HepG2 (cell line): Measurements from ENCODE around the gene CTRL. TPM values are rescaled to one million over a fixed set of nuclear protein-coding genes. Genes with fewer than 3 reads are reported as not detected.
A peak's percentile ranks its signal among the peaks of the same experiment; 100 is the strongest.

Source experiments
- CHCHD3 ChIP-seq: sonication (generic); formaldehyde crosslinking; IDR thresholded peaks from 2 replicates; pipeline ENCODE4 v1.8.0; 2022; ENCODE audit warnings: mild to moderate bottlenecking, missing genetic modification reagents, moderate library complexity
- ELF4 ChIP-seq: sonication (generic); formaldehyde crosslinking; IDR thresholded peaks from 2 replicates; pipeline ENCODE4 v1.5.0; 2020; ENCODE audit warnings: missing genetic modification reagents, mild to moderate bottlenecking, moderate library complexity, borderline replicate concordance
- ETV6 ChIP-seq: sonication (generic); formaldehyde crosslinking; conservative IDR thresholded peaks from 2 replicates; pipeline ENCODE4 v1.4.0; 2020; ENCODE audit warnings: missing genetic modification reagents
- FOXA1 ChIP-seq, 2 experiments: fragments of 450-650 bp in 1 of 2; sonication (generic) in 1 of 2; formaldehyde crosslinking in 1 of 2; IDR thresholded peaks; 2 replicates each; pipeline versions ENCODE4 v1.4.0 to v1.6.1; 2016 to 2020; ENCODE audit warnings: missing genetic modification reagents in 1 of 2
- FOXK1 ChIP-seq: sonication (generic); formaldehyde crosslinking; IDR thresholded peaks from 2 replicates; pipeline ENCODE4 v1.4.0; 2020; ENCODE audit warnings: low read depth, missing genetic modification reagents, borderline replicate concordance
- KDM2A ChIP-seq: sonication (generic); formaldehyde crosslinking; IDR thresholded peaks from 2 replicates; pipeline ENCODE4 v1.4.0; 2020; ENCODE audit warnings: low read depth, missing genetic modification reagents, borderline replicate concordance
- LCORL ChIP-seq, 2 experiments: fragments of 450-650 bp in 1 of 2; sonication (generic) in 1 of 2; formaldehyde crosslinking in 1 of 2; IDR thresholded peaks; 2 replicates each; pipeline versions ENCODE4 v1.5.0 to v1.6.1; 2017 to 2020; ENCODE audit warnings: antibody characterized with exemption in 1 of 2, missing genetic modification reagents in 1 of 2
- MTF1 ChIP-seq: sonication (generic); formaldehyde crosslinking; IDR thresholded peaks from 2 replicates; pipeline ENCODE4 v1.5.0; 2020; ENCODE audit warnings: missing genetic modification reagents
- NFE2 ChIP-seq: sonication (generic); formaldehyde crosslinking; IDR thresholded peaks from 2 replicates; pipeline ENCODE4 v1.4.0; 2020; ENCODE audit warnings: missing genetic modification reagents
- PRMT3 ChIP-seq: sonication (generic); formaldehyde crosslinking; IDR thresholded peaks from 2 replicates; pipeline ENCODE4 v1.8.1; 2022; ENCODE audit warnings: low read depth, mild to moderate bottlenecking, moderate library complexity, missing genetic modification reagents, borderline replicate concordance
- SAFB2 ChIP-seq: sonication (generic); formaldehyde crosslinking; IDR thresholded peaks from 2 replicates; pipeline ENCODE4 v1.5.1; 2020; ENCODE audit warnings: missing genetic modification reagents, low read depth, mild to moderate bottlenecking, borderline replicate concordance
- SMAD1 ChIP-seq: sonication (generic); formaldehyde crosslinking; IDR thresholded peaks from 2 replicates; pipeline ENCODE4 v1.4.0; 2020; ENCODE audit warnings: missing genetic modification reagents, low read depth, mild to moderate bottlenecking, borderline replicate concordance
- SOX5 ChIP-seq: IDR thresholded peaks from 2 replicates; pipeline ENCODE4 v1.6.1; 2016; ENCODE audit warnings: borderline replicate concordance
- SP140L ChIP-seq: sonication (generic); formaldehyde crosslinking; IDR thresholded peaks from 2 replicates; pipeline ENCODE4 v1.4.0; 2020; ENCODE audit warnings: missing genetic modification reagents, borderline replicate concordance
- TEAD3 ChIP-seq: optimal IDR thresholded peaks from 2 replicates; pipeline ENCODE3; 2016; ENCODE audit warnings: borderline replicate concordance
- TRIM24 ChIP-seq: sonication (generic); formaldehyde crosslinking; IDR thresholded peaks from 2 replicates; pipeline ENCODE4 v1.8.0; 2022; ENCODE audit warnings: mild to moderate bottlenecking, missing genetic modification reagents
- ZMYM4 ChIP-seq: sonication (generic); formaldehyde crosslinking; IDR thresholded peaks from 2 replicates; pipeline ENCODE4 v1.8.1; 2023; ENCODE audit warnings: mild to moderate bottlenecking, missing genetic modification reagents
- ZNF543 ChIP-seq: sonication (generic); formaldehyde crosslinking; IDR thresholded peaks from 2 replicates; pipeline ENCODE4 v1.4.0; 2020; ENCODE audit warnings: mild to moderate bottlenecking, missing genetic modification reagents
- ZNF547 ChIP-seq: sonication (generic); formaldehyde crosslinking; IDR thresholded peaks from 2 replicates; pipeline ENCODE4 v1.5.1; 2020; ENCODE audit warnings: mild to moderate bottlenecking, missing genetic modification reagents
- ZNF598 ChIP-seq: sonication (generic); formaldehyde crosslinking; IDR thresholded peaks from 2 replicates; pipeline ENCODE4 v1.5.1; 2020; ENCODE audit warnings: mild to moderate bottlenecking, missing genetic modification reagents, borderline replicate concordance
- ZNF644 ChIP-seq: IDR thresholded peaks from 2 replicates; pipeline ENCODE4 v1.6.1; 2016; ENCODE audit warnings: low read depth
- ZNF790 ChIP-seq: sonication (generic); formaldehyde crosslinking; IDR thresholded peaks from 2 replicates; pipeline ENCODE4 v1.8.0; 2022; ENCODE audit warnings: missing genetic modification reagents, mild to moderate bottlenecking, borderline replicate concordance
- polyA plus RNA-seq, 8 experiments: library from polyadenylated mRNA; depleted of rRNA in 3 of 8; stranded (reverse) in 7 of 8; unstranded in 1 of 8; fragments of >200 nt; fragmentation: Illumina TruSeq in 4 of 8; extraction: Trizol in 4 of 8; gene quantifications; 2 replicates each; pipeline versions ENCODE4 v1.2.1 to v1.2.3, GENCODE V29; 2011 to 2016; ENCODE audit warnings: low read depth in 4 of 8, missing spikeins in 1 of 8, mixed read lengths in 1 of 8; ENCODE audit not compliant: insufficient read depth in 1 of 8
- total RNA-seq, 5 experiments: library from RNA; depleted of rRNA; stranded (reverse); fragments of >200 nt; fragmentation: Illumina TruSeq; extraction: Trizol; gene quantifications; 2 replicates each; pipeline ENCODE4 v1.2.3, GENCODE V29; 2016; ENCODE audit warnings: low read depth in 1 of 5
- TF ChIP-seq, protein P1 (sequence below): IDR thresholded peaks from 2 replicates; pipeline ENCODE4 v1.6.1; 2016; ENCODE audit warnings: missing compliant biosample characterization, missing genetic modification reagents, borderline replicate concordance
- TF ChIP-seq, protein P2 (sequence below): sonication (generic); formaldehyde crosslinking; IDR thresholded peaks from 2 replicates; pipeline ENCODE4 v1.4.0; 2020; ENCODE audit warnings: missing genetic modification reagents
- TF ChIP-seq, protein P3 (sequence below): sonication (generic); formaldehyde crosslinking; IDR thresholded peaks from 2 replicates; pipeline ENCODE4 v1.4.0; 2020; ENCODE audit warnings: low read depth, mild to moderate bottlenecking, missing genetic modification reagents

CTRL gene
- total and polyA plus RNA-seq, 2 of the 13 experiments (the other 11 are each of a cell fraction or from before 2014, with no cell fraction given) = 1.9 to 2.7 TPM

DNA sequence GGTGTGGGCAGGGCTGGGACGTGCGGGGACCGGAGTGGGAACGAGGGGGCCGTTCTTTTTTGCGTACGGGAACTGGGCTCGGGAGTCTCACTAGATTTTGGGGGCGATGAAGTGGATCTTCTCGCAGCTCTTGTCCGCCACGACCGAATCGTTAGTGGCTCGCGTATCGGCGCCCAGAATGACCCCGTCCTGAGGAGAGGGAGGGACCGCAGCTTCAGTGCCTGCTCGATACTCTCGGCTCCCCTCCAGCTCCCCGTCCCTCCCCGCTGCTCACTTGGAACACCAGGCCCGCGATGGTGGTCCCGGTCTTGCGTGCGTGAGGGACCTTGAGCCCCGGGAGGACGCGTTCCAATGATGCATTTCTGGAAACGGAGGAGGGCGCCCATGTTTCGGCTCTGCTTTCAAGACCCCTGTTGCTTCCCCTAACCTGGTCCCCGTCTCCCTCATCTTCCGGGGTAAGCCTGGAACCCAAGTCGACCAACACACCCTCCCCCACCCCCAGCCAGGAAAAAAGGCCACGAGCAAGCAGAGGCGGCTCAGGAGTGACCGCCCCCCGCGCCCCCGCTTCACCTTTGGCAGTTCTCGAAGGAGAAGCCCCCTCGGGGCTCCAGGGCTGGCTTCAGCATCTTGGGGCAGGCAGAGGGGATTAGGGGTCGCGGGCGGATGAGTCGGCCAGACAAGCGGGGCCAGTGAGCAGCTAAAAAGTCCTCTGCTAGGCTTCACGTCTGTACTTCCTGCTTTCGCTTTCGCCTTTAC is 4.6 kb upstream of the CTRL start, which contains the start of gene PSMB10 (continued):
- TF ChIP-seq ZNF598 (peak; percentile 7; the same call in 1 of the 2 replicates), SAFB2 (CRISPR knock-in tag) (peak; percentile 69), ELF4 (0 out of 2 replicates have a peak, but pooled peaks have one; percentile 21), ZNF543 (CRISPR knock-in tag) (0 out of 2 replicates have a peak, but pooled peaks have one; percentile 42), PRMT3 (CRISPR knock-in tag) (no peak), SMAD1 (CRISPR knock-in tag) (peak; percentile 54; the same call in 1 of the 2 replicates), ZNF790 (CRISPR knock-in tag) (no peak), TEAD3 (CRISPR knock-in tag) (no peak), SOX5 (no peak), KDM2A (CRISPR knock-in tag) (peak; percentile 27; the same call in 1 of the 2 replicates), TRIM24 (CRISPR knock-in tag) (no peak), ZNF547 (CRISPR knock-in tag) (0 out of 2 replicates have a peak, but pooled peaks have one; percentile 6), NFE2 (CRISPR knock-in tag) (no peak), MTF1 (CRISPR knock-in tag) (0 out of 2 replicates have a peak, but pooled peaks have one; percentile 10), ETV6 (CRISPR knock-in tag) (peak; percentile 14; the same call in 1 of the 2 replicates), FOXK1 (CRISPR knock-in tag) (no peak), ZMYM4 (CRISPR knock-in tag) (0 out of 2 replicates have a peak, but pooled peaks have one; percentile 8), LCORL (IDR thresholded peaks at IDR 0.05) (no peak), LCORL (CRISPR knock-in tag; IDR thresholded peaks at IDR 0.05) (no peak), ZNF644 (no peak), FOXA1 (IDR thresholded peaks at IDR 0.05) (no peak), FOXA1 (CRISPR knock-in tag; IDR thresholded peaks at IDR 0.05) (no peak), SP140L (no peak), CHCHD3 (0 out of 2 replicates have a peak, but pooled peaks have one; percentile 1)
- TF ChIP-seq, protein P1, sequence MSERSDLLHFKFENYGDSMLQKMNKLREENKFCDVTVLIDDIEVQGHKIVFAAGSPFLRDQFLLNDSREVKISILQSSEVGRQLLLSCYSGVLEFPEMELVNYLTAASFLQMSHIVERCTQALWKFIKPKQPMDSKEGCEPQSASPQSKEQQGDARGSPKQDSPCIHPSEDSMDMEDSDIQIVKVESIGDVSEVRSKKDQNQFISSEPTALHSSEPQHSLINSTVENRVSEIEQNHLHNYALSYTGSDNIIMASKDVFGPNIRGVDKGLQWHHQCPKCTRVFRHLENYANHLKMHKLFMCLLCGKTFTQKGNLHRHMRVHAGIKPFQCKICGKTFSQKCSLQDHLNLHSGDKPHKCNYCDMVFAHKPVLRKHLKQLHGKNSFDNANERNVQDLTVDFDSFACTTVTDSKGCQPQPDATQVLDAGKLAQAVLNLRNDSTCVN = no peak
- TF ChIP-seq, protein P2, sequence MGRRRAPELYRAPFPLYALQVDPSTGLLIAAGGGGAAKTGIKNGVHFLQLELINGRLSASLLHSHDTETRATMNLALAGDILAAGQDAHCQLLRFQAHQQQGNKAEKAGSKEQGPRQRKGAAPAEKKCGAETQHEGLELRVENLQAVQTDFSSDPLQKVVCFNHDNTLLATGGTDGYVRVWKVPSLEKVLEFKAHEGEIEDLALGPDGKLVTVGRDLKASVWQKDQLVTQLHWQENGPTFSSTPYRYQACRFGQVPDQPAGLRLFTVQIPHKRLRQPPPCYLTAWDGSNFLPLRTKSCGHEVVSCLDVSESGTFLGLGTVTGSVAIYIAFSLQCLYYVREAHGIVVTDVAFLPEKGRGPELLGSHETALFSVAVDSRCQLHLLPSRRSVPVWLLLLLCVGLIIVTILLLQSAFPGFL (CRISPR knock-in tag) = no peak
- TF ChIP-seq, protein P3, sequence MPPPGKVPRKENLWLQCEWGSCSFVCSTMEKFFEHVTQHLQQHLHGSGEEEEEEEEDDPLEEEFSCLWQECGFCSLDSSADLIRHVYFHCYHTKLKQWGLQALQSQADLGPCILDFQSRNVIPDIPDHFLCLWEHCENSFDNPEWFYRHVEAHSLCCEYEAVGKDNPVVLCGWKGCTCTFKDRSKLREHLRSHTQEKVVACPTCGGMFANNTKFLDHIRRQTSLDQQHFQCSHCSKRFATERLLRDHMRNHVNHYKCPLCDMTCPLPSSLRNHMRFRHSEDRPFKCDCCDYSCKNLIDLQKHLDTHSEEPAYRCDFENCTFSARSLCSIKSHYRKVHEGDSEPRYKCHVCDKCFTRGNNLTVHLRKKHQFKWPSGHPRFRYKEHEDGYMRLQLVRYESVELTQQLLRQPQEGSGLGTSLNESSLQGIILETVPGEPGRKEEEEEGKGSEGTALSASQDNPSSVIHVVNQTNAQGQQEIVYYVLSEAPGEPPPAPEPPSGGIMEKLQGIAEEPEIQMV = no peak; the same call in 1 of the 2 replicates
